Fibroblast of the aortic adventitia (primary cell): ENCODE results near the gene OR4D2. TPM values are rescaled to one million over a fixed set of nuclear protein-coding genes. Genes with fewer than 3 reads are reported as not detected.

Experiments used
- DNase-seq: peaks from one replicate; pipeline ENCODE4 v3.0.0-alpha.2; 2010; ENCODE audit warnings: low read depth
- H3K4me3 ChIP-seq: 2 replicates; pipeline ENCODE4 v1.5.1; 2011; ENCODE audit warnings: low read depth, mild to moderate bottlenecking, control low read depth, low read length, moderate library complexity
- CTCF ChIP-seq: IDR thresholded peaks from 2 replicates; pipeline ENCODE4 v1.5.1; 2011; ENCODE audit warnings: mild to moderate bottlenecking, low read length, control low read depth, inconsistent platforms; ENCODE audit not compliant: insufficient read depth
- total RNA-seq: library from RNA; depleted of rRNA; stranded (reverse); fragments of >200 nt; gene quantifications from 2 replicates; pipeline ENCODE4 v1.2.3, GENCODE V29; 2012; ENCODE audit warnings: low replicate concordance

Gene OR4D2
- total RNA-seq, 1 donor, result not detected

GRCh38 chr17:58170622-58171021 is 3.8 kb downstream of the OR4D2 start:
- no peak for DNase-seq
- TF ChIP-seq CTCF, result no peak

GRCh38 chr17:58172369-58173071 is 5.7 kb downstream of the OR4D2 start:
- TF ChIP-seq CTCF, result peak; percentile 26
- no peak overlapping the region for H3K4me3 ChIP-seq
- peak; percentile 9 for DNase-seq

More at GRCh38 chr17:58170622-58171021, 3.8 kb downstream of the OR4D2 start:
- H3K4me3 ChIP-seq, result no peak overlapping the region

GRCh38 chr17:58174871-58175270 is 8.1 kb downstream of the OR4D2 start:
- no peak overlapping the region for H3K4me3 ChIP-seq
- DNase-seq, result no peak
- no peak for TF ChIP-seq CTCF

- H3K4me3 ChIP-seq, result no peak overlapping the region
- peak; percentile 4 for DNase-seq
- no peak for TF ChIP-seq CTCF
Measured at GRCh38 chr17:58176200-58176599, 9.4 kb downstream of the OR4D2 start.

GRCh38 chr17:58181796-58182195 is 15.0 kb downstream of the OR4D2 start:
- no peak for DNase-seq
- no peak overlapping the region for H3K4me3 ChIP-seq
- TF ChIP-seq CTCF, result no peak

- no peak overlapping the region for H3K4me3 ChIP-seq
- no peak for DNase-seq
- TF ChIP-seq CTCF, result no peak
Measured at GRCh38 chr17:58183514-58183913, 16.7 kb downstream of the OR4D2 start.
